ENCODE measurements around the gene CYSLTR2. TPM values are rescaled to one million over a fixed set of nuclear protein-coding genes. Genes with fewer than 3 reads are reported as not detected.
"Not testable (repeated sequence)": the region's sequence is repeated elsewhere in the genome, so short reads cannot be mapped to it uniquely, and the experiment has no call there.

Gene CYSLTR2
- total and polyA plus RNA-seq, 2 donors (not counting 1 experiment from before 2014, with no cell fraction given), result 0.03 TPM; not detected in 1

DNA sequence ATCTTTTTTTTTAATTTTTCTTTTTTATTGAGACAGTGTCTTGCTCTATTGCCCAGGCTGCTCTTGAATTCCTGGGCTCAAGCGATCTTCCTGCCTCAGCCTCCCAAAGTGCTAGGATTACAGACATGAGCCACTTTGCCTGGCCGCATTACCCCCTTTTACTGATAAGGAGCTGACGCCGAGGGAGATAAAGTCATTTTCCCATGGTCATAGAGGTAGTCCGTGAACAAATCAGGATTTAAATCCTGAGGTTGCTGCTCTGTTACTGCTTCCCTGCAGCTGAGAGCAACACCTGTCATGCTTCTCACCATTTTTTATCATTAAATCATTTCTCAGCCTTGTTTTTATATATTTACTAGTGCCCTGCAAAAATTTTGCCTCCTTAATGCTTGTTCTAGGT lies 7.4 kb downstream of the CYSLTR2 start:
- no peaks in the 10 kb centered on the region for H3K79me2 ChIP-seq (ENCODE audit: control insufficient read depth, insufficient read depth, low read length)
- no peak overlapping the region for H3K4me3 ChIP-seq (replicated peaks in 1 of 4; ENCODE audit: control extremely low read depth in 1 of 4, insufficient read depth in 1 of 4, low read depth in 3 of 4, low read length in 4 of 4)
- no peak overlapping the region for H3K27ac ChIP-seq (ENCODE audit: insufficient read depth, low read length)
- no peak overlapping the region for H3K9ac ChIP-seq (ENCODE audit: insufficient read depth, low read length)
- H2AFZ ChIP-seq (ENCODE audit: low read length), result no peak overlapping the region
- no peaks in the 10 kb centered on the region for H3K27me3 ChIP-seq (ENCODE audit: control insufficient read depth, insufficient read depth, low read length)
- no peaks in the 10 kb centered on the region for H3K4me1 ChIP-seq (ENCODE audit: control insufficient read depth, extremely low read depth, insufficient read depth, low read length)
- no peak overlapping the region for H3K4me2 ChIP-seq (ENCODE audit: extremely low read depth, insufficient read depth, low read length)
- H3K36me3 ChIP-seq (ENCODE audit: control insufficient read depth, insufficient read depth, low read length), result no peaks in the 10 kb centered on the region
- no peaks in the 10 kb centered on the region for H4K20me1 ChIP-seq (ENCODE audit: control insufficient read depth, extremely low read depth, insufficient read depth, low read length)
- TF ChIP-seq, protein P1, sequence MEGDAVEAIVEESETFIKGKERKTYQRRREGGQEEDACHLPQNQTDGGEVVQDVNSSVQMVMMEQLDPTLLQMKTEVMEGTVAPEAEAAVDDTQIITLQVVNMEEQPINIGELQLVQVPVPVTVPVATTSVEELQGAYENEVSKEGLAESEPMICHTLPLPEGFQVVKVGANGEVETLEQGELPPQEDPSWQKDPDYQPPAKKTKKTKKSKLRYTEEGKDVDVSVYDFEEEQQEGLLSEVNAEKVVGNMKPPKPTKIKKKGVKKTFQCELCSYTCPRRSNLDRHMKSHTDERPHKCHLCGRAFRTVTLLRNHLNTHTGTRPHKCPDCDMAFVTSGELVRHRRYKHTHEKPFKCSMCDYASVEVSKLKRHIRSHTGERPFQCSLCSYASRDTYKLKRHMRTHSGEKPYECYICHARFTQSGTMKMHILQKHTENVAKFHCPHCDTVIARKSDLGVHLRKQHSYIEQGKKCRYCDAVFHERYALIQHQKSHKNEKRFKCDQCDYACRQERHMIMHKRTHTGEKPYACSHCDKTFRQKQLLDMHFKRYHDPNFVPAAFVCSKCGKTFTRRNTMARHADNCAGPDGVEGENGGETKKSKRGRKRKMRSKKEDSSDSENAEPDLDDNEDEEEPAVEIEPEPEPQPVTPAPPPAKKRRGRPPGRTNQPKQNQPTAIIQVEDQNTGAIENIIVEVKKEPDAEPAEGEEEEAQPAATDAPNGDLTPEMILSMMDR (conservative IDR thresholded peaks at IDR 0.05 in 1 of 2, IDR thresholded peaks at IDR 0.05 in 1 of 2; ENCODE audit: low read depth in 1 of 2, low read length in 2 of 2), result no peak
- no peak for TF ChIP-seq EZH2 (IDR thresholded peaks at IDR 0.05; ENCODE audit: low read length, missing control alignments)
- no peak for DNase-seq (ENCODE audit: low read depth in 2 of 2)
- no peaks in the 10 kb centered on the region for H3K9me3 ChIP-seq (ENCODE audit: control insufficient read depth, insufficient read depth, low read depth, low read length)

DNA sequence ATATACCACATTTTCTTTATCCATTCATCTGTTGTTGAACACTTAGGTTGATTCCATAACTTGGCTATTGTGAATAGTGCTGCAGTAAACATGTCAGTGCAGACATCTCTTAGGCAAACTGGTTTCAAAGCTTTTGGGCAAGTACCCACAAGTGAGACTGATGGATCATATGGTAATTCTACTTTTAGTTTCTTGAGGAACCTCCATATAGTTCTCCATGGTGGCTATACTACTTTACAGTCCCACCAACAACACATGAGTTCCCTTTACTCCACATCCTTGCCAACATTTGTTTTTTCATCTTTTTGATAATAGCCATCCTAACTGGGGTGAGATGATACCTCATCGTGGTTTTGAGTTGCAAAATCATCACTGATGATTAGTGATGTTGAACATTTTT lies 8.5 kb downstream of the CYSLTR2 start:
- no peak for DNase-seq (ENCODE audit: low read depth in 2 of 2)
- no peak overlapping the region for H3K27ac ChIP-seq (ENCODE audit: insufficient read depth, low read length)
- no peaks in the 10 kb centered on the region for H3K9me3 ChIP-seq (ENCODE audit: control insufficient read depth, insufficient read depth, low read depth, low read length)
- no peak for TF ChIP-seq EZH2 (IDR thresholded peaks at IDR 0.05; ENCODE audit: low read length, missing control alignments)
- TF ChIP-seq, protein P1 (conservative IDR thresholded peaks at IDR 0.05 in 1 of 2, IDR thresholded peaks at IDR 0.05 in 1 of 2; ENCODE audit: low read depth in 1 of 2, low read length in 2 of 2), result no peak
- no peak overlapping the region for H3K9ac ChIP-seq (ENCODE audit: insufficient read depth, low read length)
- no peak overlapping the region for H2AFZ ChIP-seq (ENCODE audit: low read length)
- no peaks in the 10 kb centered on the region for H3K36me3 ChIP-seq (ENCODE audit: control insufficient read depth, insufficient read depth, low read length)
- H3K4me2 ChIP-seq (ENCODE audit: extremely low read depth, insufficient read depth, low read length), result no peak overlapping the region
- no peaks in the 10 kb centered on the region for H4K20me1 ChIP-seq (ENCODE audit: control insufficient read depth, extremely low read depth, insufficient read depth, low read length)
- no peaks in the 10 kb centered on the region for H3K27me3 ChIP-seq (ENCODE audit: control insufficient read depth, insufficient read depth, low read length)
- no peaks in the 10 kb centered on the region for H3K79me2 ChIP-seq (ENCODE audit: control insufficient read depth, insufficient read depth, low read length)
- H3K4me3 ChIP-seq (replicated peaks in 1 of 4; ENCODE audit: control extremely low read depth in 1 of 4, insufficient read depth in 1 of 4, low read depth in 3 of 4, low read length in 4 of 4), result no peak overlapping the region
- no peaks in the 10 kb centered on the region for H3K4me1 ChIP-seq (ENCODE audit: control insufficient read depth, extremely low read depth, insufficient read depth, low read length)

DNA sequence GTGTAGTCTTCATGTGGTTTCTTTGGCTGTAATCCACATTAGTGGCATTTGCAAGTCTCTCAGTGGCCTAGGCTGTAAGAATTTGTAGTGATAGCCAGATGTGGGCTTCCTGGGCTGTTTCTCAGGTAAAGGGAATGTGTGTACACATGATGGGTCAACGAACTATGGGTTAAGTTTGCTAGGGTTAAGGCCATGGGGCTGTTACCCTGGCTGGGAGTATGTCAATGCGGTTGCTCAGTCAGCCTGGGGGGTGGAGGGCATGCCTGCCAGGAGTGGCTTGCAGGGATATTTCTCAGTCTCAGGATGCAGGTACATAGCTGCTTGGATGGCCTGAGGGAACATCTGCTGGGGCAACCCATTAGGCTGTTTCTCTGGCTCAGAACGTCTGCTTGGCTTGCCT lies 13.4 kb downstream of the CYSLTR2 start:
- no peak overlapping the region for H3K4me3 ChIP-seq (replicated peaks in 1 of 4; ENCODE audit: control extremely low read depth in 1 of 4, insufficient read depth in 1 of 4, low read depth in 3 of 4, low read length in 4 of 4)
- H2AFZ ChIP-seq (ENCODE audit: low read length), result no peak overlapping the region
- no peaks in the 10 kb centered on the region for H3K27me3 ChIP-seq (ENCODE audit: control insufficient read depth, insufficient read depth, low read length)
- H3K27ac ChIP-seq (ENCODE audit: insufficient read depth, low read length), result no peak overlapping the region
- H3K9ac ChIP-seq (ENCODE audit: insufficient read depth, low read length), result no peak overlapping the region
- TF ChIP-seq EZH2 (IDR thresholded peaks at IDR 0.05; ENCODE audit: low read length, missing control alignments), result no peak
- TF ChIP-seq, protein P1 (conservative IDR thresholded peaks at IDR 0.05 in 1 of 2, IDR thresholded peaks at IDR 0.05 in 1 of 2; ENCODE audit: low read depth in 1 of 2, low read length in 2 of 2), result no peak
- H3K36me3 ChIP-seq (ENCODE audit: control insufficient read depth, insufficient read depth, low read length), result no peaks in the 10 kb centered on the region
- no peaks in the 10 kb centered on the region for H3K9me3 ChIP-seq (ENCODE audit: control insufficient read depth, insufficient read depth, low read depth, low read length)
- no peak for DNase-seq (ENCODE audit: low read depth in 2 of 2)
- no peak overlapping the region for H3K4me2 ChIP-seq (ENCODE audit: extremely low read depth, insufficient read depth, low read length)
- no peaks in the 10 kb centered on the region for H3K4me1 ChIP-seq (ENCODE audit: control insufficient read depth, extremely low read depth, insufficient read depth, low read length)
- H3K79me2 ChIP-seq (ENCODE audit: control insufficient read depth, insufficient read depth, low read length), result no peaks in the 10 kb centered on the region
- no peaks in the 10 kb centered on the region for H4K20me1 ChIP-seq (ENCODE audit: control insufficient read depth, extremely low read depth, insufficient read depth, low read length)

DNA sequence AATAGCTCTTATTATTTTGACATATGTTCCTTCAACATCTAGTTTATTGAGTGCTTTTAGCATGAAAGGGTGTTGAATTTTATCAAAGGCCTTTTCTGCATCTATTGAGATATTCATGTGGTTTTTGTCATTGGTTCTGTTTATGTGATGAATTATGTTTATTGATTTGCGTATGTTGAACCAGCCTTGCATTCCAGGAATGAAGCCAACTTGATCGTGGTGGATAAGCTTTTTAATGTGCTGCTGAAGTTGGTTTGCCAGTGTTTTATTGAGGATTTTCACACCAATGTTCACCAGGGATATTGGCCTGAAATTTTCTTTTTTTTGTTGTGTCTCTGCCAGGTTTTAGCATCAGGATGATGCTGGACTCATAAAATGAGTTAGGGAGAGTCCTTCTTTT lies 17.7 kb downstream of the CYSLTR2 start:
- not testable (repeated sequence) for H3K27ac ChIP-seq (ENCODE audit: insufficient read depth, low read length)

More for the DNA sequence above, 17.7 kb downstream of the CYSLTR2 start:
- H3K4me3 ChIP-seq (replicated peaks in 1 of 4; ENCODE audit: control extremely low read depth in 1 of 4, insufficient read depth in 1 of 4, low read depth in 3 of 4, low read length in 4 of 4); DNase-seq (ENCODE audit: low read depth in 2 of 2); H2AFZ ChIP-seq (ENCODE audit: low read length); H4K20me1 ChIP-seq (ENCODE audit: control insufficient read depth, extremely low read depth, insufficient read depth, low read length); H3K36me3 ChIP-seq (ENCODE audit: control insufficient read depth, insufficient read depth, low read length); H3K4me1 ChIP-seq (ENCODE audit: control insufficient read depth, extremely low read depth, insufficient read depth, low read length); H3K4me2 ChIP-seq (ENCODE audit: extremely low read depth, insufficient read depth, low read length); H3K79me2 ChIP-seq (ENCODE audit: control insufficient read depth, insufficient read depth, low read length); H3K9ac ChIP-seq (ENCODE audit: insufficient read depth, low read length); H3K27me3 ChIP-seq (ENCODE audit: control insufficient read depth, insufficient read depth, low read length); H3K9me3 ChIP-seq (ENCODE audit: control insufficient read depth, insufficient read depth, low read depth, low read length): not testable (repeated sequence)

All from fibroblast of lung (primary cell).